ENCODE data around the gene MGA. TPM values are rescaled to one million over a fixed set of nuclear protein-coding genes. Genes with fewer than 3 reads are reported as not detected.

The MGA gene
- total RNA-seq, 2 donors from 2014 or later = 58.5 to 62.6 TPM

GRCh38 chr15:41666353-41666920 is 6.2 kb downstream of the MGA start:
- Mint-ChIP-seq H3K27ac (no peak overlapping the region), H3K4me3 (no peak overlapping the region), H3K27me3 (ENCODE audit: insufficient read depth) (no peaks in the 10 kb centered on the region), H3K9me3 (no peaks in the 10 kb centered on the region), H3K36me3 (ENCODE audit: low read depth) (peaks cover 23% of the 10 kb centered on the region), H3K4me1 (peaks cover under 1% of the 10 kb centered on the region)
- H3K4me1 ChIP-seq (ENCODE audit: control insufficient read depth, insufficient read depth, low read length) = no peaks in the 10 kb centered on the region
- H3K36me3 ChIP-seq (ENCODE audit: control insufficient read depth, insufficient read depth, low read length) = peaks cover 23% of the 10 kb centered on the region
- no peak for TF ChIP-seq CTCF (conservative IDR thresholded peaks at IDR 0.05)
- no peak overlapping the region for H3K4me3 ChIP-seq (ENCODE audit: low read length)
- no peak for DNase-seq
- no peaks in the 10 kb centered on the region for H3K27me3 ChIP-seq (ENCODE audit: control insufficient read depth, insufficient read depth, low read length, poor library complexity, severe bottlenecking)
- H3K9me3 ChIP-seq (ENCODE audit: control insufficient read depth, low read length) = no peaks in the 10 kb centered on the region
- no peak overlapping the region for H3K9ac ChIP-seq (ENCODE audit: extremely low read depth, low read length, poor library complexity, severe bottlenecking)
- WGBS, 2 experiments (ENCODE audit: insufficient coverage in 1 of 2, insufficient read length in 1 of 2) = 84 to 100% methylated on average over 1 to 3 of the region's 3 CpGs
- no peak overlapping the region for H3K27ac ChIP-seq (ENCODE audit: low read depth, low read length)

DNA sequence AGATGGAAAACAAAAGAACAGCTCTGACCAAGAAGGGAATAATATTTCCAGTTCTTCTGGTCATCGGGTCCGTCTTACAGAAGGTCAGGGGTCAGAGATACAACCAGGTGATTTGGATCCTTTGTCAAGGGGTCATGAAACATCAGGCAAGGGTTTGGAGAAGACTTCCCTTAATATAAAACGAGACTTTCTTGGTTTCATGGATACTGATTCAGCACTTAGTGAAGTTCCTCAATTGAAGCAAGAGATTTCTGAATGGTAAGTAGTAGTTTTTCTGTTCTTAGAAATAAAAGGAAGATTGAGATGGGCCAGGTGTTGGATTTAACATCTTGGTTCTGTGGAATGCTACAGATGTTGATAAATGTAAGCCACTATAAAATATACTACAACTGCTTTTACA is 9.5 kb downstream of the MGA start:
- Histone ChIP-seq H3K9me3 (ENCODE audit: control insufficient read depth, low read length) (no peaks in the 10 kb centered on the region), H3K27ac (ENCODE audit: low read depth, low read length) (no peak overlapping the region), H3K27me3 (ENCODE audit: control insufficient read depth, insufficient read depth, low read length, poor library complexity, severe bottlenecking) (no peaks in the 10 kb centered on the region), H3K36me3 (ENCODE audit: control insufficient read depth, insufficient read depth, low read length) (peaks cover 24% of the 10 kb centered on the region), H3K4me3 (ENCODE audit: low read length) (no peak overlapping the region), H3K9ac (ENCODE audit: extremely low read depth, low read length, poor library complexity, severe bottlenecking) (no peak overlapping the region), H3K4me1 (ENCODE audit: control insufficient read depth, insufficient read depth, low read length) (no peaks in the 10 kb centered on the region)
- Mint-ChIP-seq H3K36me3 (ENCODE audit: low read depth) (peaks cover 27% of the 10 kb centered on the region), H3K9me3 (no peaks in the 10 kb centered on the region), H3K27me3 (ENCODE audit: insufficient read depth) (no peaks in the 10 kb centered on the region), H3K4me1 (peaks cover 3% of the 10 kb centered on the region), H3K4me3 (no peak overlapping the region), H3K27ac (peak overlapping the region; percentile 10)
- WGBS, 2 experiments (ENCODE audit: insufficient coverage in 1 of 2, insufficient read length in 1 of 2) = 93 to 95% methylated on average over 3 of the region's 3 CpGs
- TF ChIP-seq CTCF (conservative IDR thresholded peaks at IDR 0.05) = no peak
- no peak for DNase-seq

- DNase-seq = no peak
- Mint-ChIP-seq H3K4me3 (no peak overlapping the region), H3K27me3 (ENCODE audit: insufficient read depth) (no peaks in the 10 kb centered on the region), H3K4me1 (peaks cover 3% of the 10 kb centered on the region), H3K36me3 (ENCODE audit: low read depth) (peaks cover 32% of the 10 kb centered on the region), H3K27ac (peak overlapping the region; percentile 26), H3K9me3 (no peaks in the 10 kb centered on the region)
- 88 to 96% methylated on average over 3 to 7 of the region's 7 CpGs for WGBS, 2 experiments (ENCODE audit: insufficient coverage in 1 of 2, insufficient read length in 1 of 2)
- Histone ChIP-seq H3K36me3 (ENCODE audit: control insufficient read depth, insufficient read depth, low read length) (peaks cover 35% of the 10 kb centered on the region), H3K4me1 (ENCODE audit: control insufficient read depth, insufficient read depth, low read length) (no peaks in the 10 kb centered on the region), H3K27ac (ENCODE audit: low read depth, low read length) (no peak overlapping the region), H3K4me3 (ENCODE audit: low read length) (no peak overlapping the region), H3K27me3 (ENCODE audit: control insufficient read depth, insufficient read depth, low read length, poor library complexity, severe bottlenecking) (no peaks in the 10 kb centered on the region), H3K9ac (ENCODE audit: extremely low read depth, low read length, poor library complexity, severe bottlenecking) (no peak overlapping the region), H3K9me3 (ENCODE audit: control insufficient read depth, low read length) (no peaks in the 10 kb centered on the region)
- TF ChIP-seq CTCF (conservative IDR thresholded peaks at IDR 0.05) = no peak
Observed at GRCh38 chr15:41671656-41672648, 11.7 kb downstream of the MGA start.
